ENCODE results near the gene GAS1. TPM values are rescaled to one million over a fixed set of nuclear protein-coding genes. Genes with fewer than 3 reads are reported as not detected.

The GAS1 gene
- total and polyA plus RNA-seq, 10 of the 15 experiments (the other 5 are each of a cell fraction or from before 2014, with no cell fraction given), result not detected

DNA sequence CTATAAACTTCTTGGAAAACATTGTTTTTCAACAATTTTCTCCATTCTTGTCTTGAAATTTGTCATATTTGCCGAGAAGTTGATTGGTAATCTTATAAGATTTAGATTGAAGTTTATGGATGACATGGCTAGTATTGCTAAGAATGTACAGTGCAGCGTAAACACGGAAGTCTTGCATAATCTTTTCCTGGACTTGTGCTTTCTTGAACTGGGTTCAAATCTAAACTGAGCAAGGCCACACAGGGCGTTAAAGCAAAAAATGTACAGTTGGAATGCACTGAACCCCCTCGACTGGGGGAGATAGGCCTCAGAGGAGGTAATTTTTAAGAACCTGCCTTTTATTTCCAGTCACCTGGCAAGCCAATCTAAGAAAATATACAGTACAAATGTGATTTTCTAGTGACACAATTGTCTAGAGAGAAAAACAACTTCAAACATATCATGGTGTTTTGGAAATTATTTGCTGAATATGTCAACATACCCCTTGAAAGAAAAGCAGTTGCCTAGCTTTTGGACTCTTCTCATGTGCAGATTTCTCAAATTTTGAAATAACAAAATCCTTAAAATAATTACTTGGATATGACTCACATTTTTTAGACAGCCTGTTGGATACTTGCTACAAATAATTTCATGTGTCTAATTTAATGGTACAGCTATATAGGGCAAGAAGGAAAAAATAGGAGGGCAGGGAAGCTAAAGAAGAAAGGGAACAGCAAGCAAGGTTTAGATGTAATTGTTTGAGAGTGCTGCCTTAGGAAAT lies 18.5 kb upstream of the GAS1 start:
- no peak overlapping the region for H3K27ac ChIP-seq (ENCODE audit: control insufficient read depth, insufficient read depth)
- no peaks in the 10 kb centered on the region; a peak in 1 of 4 replicates for H3K27me3 ChIP-seq (replicated peaks in 1 of 2; ENCODE audit: control insufficient read depth in 2 of 2, insufficient read depth in 2 of 2, low read length in 1 of 2)
- RAD21 ChIA-PET (ENCODE audit: unreplicated experiment), result no interaction called here
- SMC1A ChIA-PET (ENCODE audit: uncharacterized antibody, unreplicated experiment), result no interaction called here
- H3K9me3 ChIP-seq (replicated peaks; ENCODE audit: control insufficient read depth, insufficient read depth, low read length), result no peaks in the 10 kb centered on the region
- no peak overlapping the region for H3K9ac ChIP-seq (ENCODE audit: control insufficient read depth, insufficient read depth, low read length)
- in situ Hi-C loops (cut with MboI), result no loop called here
- ATAC-seq, result no peak
- H4K20me1 ChIP-seq (ENCODE audit: control insufficient read depth, insufficient read depth), result no peaks in the 10 kb centered on the region
- no peak overlapping the region for H2AFZ ChIP-seq (ENCODE audit: control insufficient read depth, low read depth, low read length)
- DNase-seq (ENCODE audit: low read depth, low spot score), result no peak
- POLR2A ChIA-PET, result no interaction called here
- FAIRE-seq, result no peak
- H3K4me2 ChIP-seq (ENCODE audit: control insufficient read depth, insufficient read depth), result no peak overlapping the region
- 37% methylated on average over 5 of the region's 5 CpGs for WGBS (ENCODE audit: insufficient coverage, insufficient replicate concordance, low lambda C conversion rate, missing lambda C conversion rate)
- CTCF ChIA-PET, result no interaction called here
- H3K4me1 ChIP-seq (ENCODE audit: control insufficient read depth, insufficient read depth, low read length), result no peaks in the 10 kb centered on the region
- H3K4me3 ChIP-seq, result no peak overlapping the region
- no peaks in the 10 kb centered on the region for H3K36me3 ChIP-seq (ENCODE audit: control insufficient read depth in 2 of 2, insufficient read depth in 2 of 2, low read length in 1 of 2)
- H3K79me2 ChIP-seq (ENCODE audit: control insufficient read depth, insufficient read depth, low read length), result no peaks in the 10 kb centered on the region
- TF ChIP-seq POU2F2 (IDR thresholded peaks at IDR 0.05; ENCODE audit: borderline replicate concordance, low read depth, low read length) (no peak), SUZ12 (IDR thresholded peaks at IDR 0.05; ENCODE audit: unreplicated experiment) (no peak), MTA2 (IDR thresholded peaks at IDR 0.05; ENCODE audit: low read depth) (no peak), SMAD1 (IDR thresholded peaks at IDR 0.05; ENCODE audit: low read depth, partially characterized antibody) (no peak), PML (IDR thresholded peaks at IDR 0.05; ENCODE audit: low read length) (no peak), BACH1 (IDR thresholded peaks at IDR 0.05; ENCODE audit: borderline replicate concordance) (no peak), SP1 (IDR thresholded peaks at IDR 0.05; ENCODE audit: low read depth, low read length) (no peak), WRNIP1 (IDR thresholded peaks at IDR 0.05; ENCODE audit: borderline replicate concordance, low read depth, low read length) (no peak), TCF7 (IDR thresholded peaks at IDR 0.05; ENCODE audit: borderline replicate concordance) (no peak), POLR2AphosphoS2 (IDR thresholded peaks at IDR 0.05; ENCODE audit: low read depth, low read length) (no peak), FOXK2 (IDR thresholded peaks at IDR 0.05) (no peak), YY1 (IDR thresholded peaks at IDR 0.05; ENCODE audit: low read depth, low read length) (no peak)
- TF ChIP-seq, protein P1, sequence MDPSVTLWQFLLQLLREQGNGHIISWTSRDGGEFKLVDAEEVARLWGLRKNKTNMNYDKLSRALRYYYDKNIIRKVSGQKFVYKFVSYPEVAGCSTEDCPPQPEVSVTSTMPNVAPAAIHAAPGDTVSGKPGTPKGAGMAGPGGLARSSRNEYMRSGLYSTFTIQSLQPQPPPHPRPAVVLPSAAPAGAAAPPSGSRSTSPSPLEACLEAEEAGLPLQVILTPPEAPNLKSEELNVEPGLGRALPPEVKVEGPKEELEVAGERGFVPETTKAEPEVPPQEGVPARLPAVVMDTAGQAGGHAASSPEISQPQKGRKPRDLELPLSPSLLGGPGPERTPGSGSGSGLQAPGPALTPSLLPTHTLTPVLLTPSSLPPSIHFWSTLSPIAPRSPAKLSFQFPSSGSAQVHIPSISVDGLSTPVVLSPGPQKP (IDR thresholded peaks at IDR 0.05; ENCODE audit: low read depth, low read length), result no peak
- TF ChIP-seq, protein P2, sequence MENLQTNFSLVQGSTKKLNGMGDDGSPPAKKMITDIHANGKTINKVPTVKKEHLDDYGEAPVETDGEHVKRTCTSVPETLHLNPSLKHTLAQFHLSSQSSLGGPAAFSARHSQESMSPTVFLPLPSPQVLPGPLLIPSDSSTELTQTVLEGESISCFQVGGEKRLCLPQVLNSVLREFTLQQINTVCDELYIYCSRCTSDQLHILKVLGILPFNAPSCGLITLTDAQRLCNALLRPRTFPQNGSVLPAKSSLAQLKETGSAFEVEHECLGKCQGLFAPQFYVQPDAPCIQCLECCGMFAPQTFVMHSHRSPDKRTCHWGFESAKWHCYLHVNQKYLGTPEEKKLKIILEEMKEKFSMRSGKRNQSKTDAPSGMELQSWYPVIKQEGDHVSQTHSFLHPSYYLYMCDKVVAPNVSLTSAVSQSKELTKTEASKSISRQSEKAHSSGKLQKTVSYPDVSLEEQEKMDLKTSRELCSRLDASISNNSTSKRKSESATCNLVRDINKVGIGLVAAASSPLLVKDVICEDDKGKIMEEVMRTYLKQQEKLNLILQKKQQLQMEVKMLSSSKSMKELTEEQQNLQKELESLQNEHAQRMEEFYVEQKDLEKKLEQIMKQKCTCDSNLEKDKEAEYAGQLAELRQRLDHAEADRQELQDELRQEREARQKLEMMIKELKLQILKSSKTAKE (IDR thresholded peaks at IDR 0.05; ENCODE audit: low read depth, poor library complexity, severe bottlenecking), result no peak
- TF ChIP-seq, protein P3, sequence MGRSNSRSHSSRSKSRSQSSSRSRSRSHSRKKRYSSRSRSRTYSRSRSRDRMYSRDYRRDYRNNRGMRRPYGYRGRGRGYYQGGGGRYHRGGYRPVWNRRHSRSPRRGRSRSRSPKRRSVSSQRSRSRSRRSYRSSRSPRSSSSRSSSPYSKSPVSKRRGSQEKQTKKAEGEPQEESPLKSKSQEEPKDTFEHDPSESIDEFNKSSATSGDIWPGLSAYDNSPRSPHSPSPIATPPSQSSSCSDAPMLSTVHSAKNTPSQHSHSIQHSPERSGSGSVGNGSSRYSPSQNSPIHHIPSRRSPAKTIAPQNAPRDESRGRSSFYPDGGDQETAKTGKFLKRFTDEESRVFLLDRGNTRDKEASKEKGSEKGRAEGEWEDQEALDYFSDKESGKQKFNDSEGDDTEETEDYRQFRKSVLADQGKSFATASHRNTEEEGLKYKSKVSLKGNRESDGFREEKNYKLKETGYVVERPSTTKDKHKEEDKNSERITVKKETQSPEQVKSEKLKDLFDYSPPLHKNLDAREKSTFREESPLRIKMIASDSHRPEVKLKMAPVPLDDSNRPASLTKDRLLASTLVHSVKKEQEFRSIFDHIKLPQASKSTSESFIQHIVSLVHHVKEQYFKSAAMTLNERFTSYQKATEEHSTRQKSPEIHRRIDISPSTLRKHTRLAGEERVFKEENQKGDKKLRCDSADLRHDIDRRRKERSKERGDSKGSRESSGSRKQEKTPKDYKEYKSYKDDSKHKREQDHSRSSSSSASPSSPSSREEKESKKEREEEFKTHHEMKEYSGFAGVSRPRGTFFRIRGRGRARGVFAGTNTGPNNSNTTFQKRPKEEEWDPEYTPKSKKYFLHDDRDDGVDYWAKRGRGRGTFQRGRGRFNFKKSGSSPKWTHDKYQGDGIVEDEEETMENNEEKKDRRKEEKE (IDR thresholded peaks at IDR 0.05), result no peak
- intact Hi-C loops (cut with micrococcal nuclease; ENCODE audit: unreplicated experiment), result no loop called here
- no TSS peak for BruUV-seq (replicated peaks)
